DND-41 (cell line): ENCODE data around the gene MORN4.
A peak's percentile ranks its signal among the peaks of the same experiment; 100 is the strongest.

Experiments
- ATAC-seq: fragments of 200-7000 bp; cut with Tn5 transposase; 3 replicates; pipeline ENCODE4 v1.9.1; 2021; ENCODE audit warnings: low read depth; ENCODE audit not compliant: insufficient read depth
- DNase-seq: peaks from one replicate; pipeline ENCODE4 v3.0.0-alpha.2; 2020
- H2AFZ ChIP-seq: 2 replicates; pipeline ENCODE4 v1.6.0; 2012; ENCODE audit warnings: low read depth, low read length
- H3K27ac ChIP-seq: 2 replicates; pipeline ENCODE4 v1.5.1; 2012; ENCODE audit warnings: low read length, inconsistent platforms
- H3K27me3 ChIP-seq: fragments of 200-600 bp; sonication (generic); 2 replicates; pipeline ENCODE4 v1.6.0; 2012; ENCODE audit warnings: low read length, mild to moderate bottlenecking, inconsistent platforms; ENCODE audit not compliant: insufficient read depth, poor library complexity
- H3K36me3 ChIP-seq: 2 replicates; pipeline ENCODE4 v1.5.1; 2012; ENCODE audit warnings: low read length, inconsistent platforms; ENCODE audit not compliant: insufficient read depth
- H3K4me1 ChIP-seq: 2 replicates; pipeline ENCODE4 v1.5.1; 2012; ENCODE audit warnings: mild to moderate bottlenecking, low read length; ENCODE audit not compliant: insufficient read depth
- H3K4me2 ChIP-seq: 2 replicates; pipeline ENCODE4 v1.6.0; 2012; ENCODE audit warnings: mild to moderate bottlenecking, moderate library complexity, low read length, inconsistent platforms; ENCODE audit not compliant: insufficient read depth
- H3K4me3 ChIP-seq, 2 experiments: fragments of 200-600 bp in 1 of 2; shearing (Covaris generic) in 1 of 2; 2 replicates each; pipeline ENCODE4 v1.5.1; 2012 to 2016; ENCODE audit warnings: inconsistent platforms in 2 of 2, low read length in 2 of 2, mild to moderate bottlenecking in 2 of 2, low read depth in 1 of 2, moderate library complexity in 1 of 2
- H3K79me2 ChIP-seq: 2 replicates; pipeline ENCODE4 v1.6.0; 2012; ENCODE audit warnings: low read length, inconsistent platforms; ENCODE audit not compliant: insufficient read depth
- H3K9ac ChIP-seq: 2 replicates; pipeline ENCODE4 v1.6.0; 2012; ENCODE audit warnings: low read depth, mild to moderate bottlenecking, inconsistent platforms, low read length, moderate library complexity
- H3K9me3 ChIP-seq: 2 replicates; pipeline ENCODE4 v1.5.1; 2012; ENCODE audit warnings: low read length, moderate library complexity, mild to moderate bottlenecking, inconsistent platforms; ENCODE audit not compliant: insufficient read depth, severe bottlenecking
- H4K20me1 ChIP-seq: 2 replicates; pipeline ENCODE4 v1.6.0; 2012; ENCODE audit warnings: low read length; ENCODE audit not compliant: insufficient read depth
- EZH2 ChIP-seq: IDR thresholded peaks from 3 replicates; pipeline ENCODE4 v1.6.1; 2012; ENCODE audit warnings: borderline replicate concordance, low read depth, mild to moderate bottlenecking, moderate library complexity, low read length, inconsistent platforms; ENCODE audit not compliant: severe bottlenecking
- TF ChIP-seq, protein P1 (sequence below): IDR thresholded peaks from 2 replicates; pipeline ENCODE4 v1.5.1; 2012; ENCODE audit warnings: borderline replicate concordance, low read length, moderate library complexity, mild to moderate bottlenecking; ENCODE audit not compliant: poor library complexity, severe bottlenecking; ENCODE audit errors: extremely low read depth

MORN4 gene

DNA sequence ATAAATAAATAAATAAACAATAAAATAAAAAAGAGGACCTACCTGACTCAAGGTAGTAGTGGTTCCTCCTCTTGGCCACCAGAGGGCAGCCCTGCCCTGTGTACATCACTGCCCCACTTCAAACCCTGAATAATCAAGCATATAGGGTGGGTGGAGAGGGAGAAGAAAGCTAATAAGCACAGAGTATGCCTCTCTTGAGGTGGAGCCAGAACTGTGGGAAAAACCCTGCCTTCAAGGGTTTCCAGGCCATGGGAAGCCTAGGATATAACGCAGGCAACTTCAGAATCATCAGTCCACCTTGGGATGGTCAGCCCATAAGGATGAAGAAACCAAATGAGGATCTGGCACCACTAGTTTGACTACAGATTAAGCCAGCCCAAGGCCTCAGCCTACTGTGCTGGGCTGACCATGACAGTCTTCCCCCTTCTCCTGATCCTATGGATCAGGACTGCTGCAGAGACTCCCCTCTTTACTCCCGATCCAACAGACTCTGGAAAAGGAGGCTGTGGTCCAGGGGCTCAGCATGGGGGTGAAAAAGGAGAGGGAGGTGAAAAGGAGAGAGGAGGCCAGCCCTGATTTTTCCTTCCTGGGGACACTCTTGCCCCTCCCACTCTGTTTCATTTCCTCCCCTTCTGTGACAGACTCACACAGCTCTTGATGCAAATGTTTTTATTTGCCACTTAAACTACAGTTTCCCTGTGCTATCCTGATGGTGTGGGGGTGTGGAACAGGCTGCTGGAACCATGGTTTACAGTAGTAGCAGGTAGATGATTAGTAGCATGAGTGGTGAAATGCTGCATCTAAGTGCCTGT, 43.7 kb upstream of the MORN4 start:
- Histone ChIP-seq H3K27ac (no peak overlapping the region), H2AFZ (no peak overlapping the region), H3K4me3 (no peak overlapping the region), H3K4me2 (no peak overlapping the region), H3K27me3 (no peaks in the 10 kb centered on the region), H3K9me3 (no peaks in the 10 kb centered on the region), H3K36me3 (peaks cover 35% of the 10 kb centered on the region), H4K20me1 (no peaks in the 10 kb centered on the region), H3K9ac (no peak overlapping the region), H3K4me1 (no peaks in the 10 kb centered on the region), H3K79me2 (no peaks in the 10 kb centered on the region)
- TF ChIP-seq, protein P1, sequence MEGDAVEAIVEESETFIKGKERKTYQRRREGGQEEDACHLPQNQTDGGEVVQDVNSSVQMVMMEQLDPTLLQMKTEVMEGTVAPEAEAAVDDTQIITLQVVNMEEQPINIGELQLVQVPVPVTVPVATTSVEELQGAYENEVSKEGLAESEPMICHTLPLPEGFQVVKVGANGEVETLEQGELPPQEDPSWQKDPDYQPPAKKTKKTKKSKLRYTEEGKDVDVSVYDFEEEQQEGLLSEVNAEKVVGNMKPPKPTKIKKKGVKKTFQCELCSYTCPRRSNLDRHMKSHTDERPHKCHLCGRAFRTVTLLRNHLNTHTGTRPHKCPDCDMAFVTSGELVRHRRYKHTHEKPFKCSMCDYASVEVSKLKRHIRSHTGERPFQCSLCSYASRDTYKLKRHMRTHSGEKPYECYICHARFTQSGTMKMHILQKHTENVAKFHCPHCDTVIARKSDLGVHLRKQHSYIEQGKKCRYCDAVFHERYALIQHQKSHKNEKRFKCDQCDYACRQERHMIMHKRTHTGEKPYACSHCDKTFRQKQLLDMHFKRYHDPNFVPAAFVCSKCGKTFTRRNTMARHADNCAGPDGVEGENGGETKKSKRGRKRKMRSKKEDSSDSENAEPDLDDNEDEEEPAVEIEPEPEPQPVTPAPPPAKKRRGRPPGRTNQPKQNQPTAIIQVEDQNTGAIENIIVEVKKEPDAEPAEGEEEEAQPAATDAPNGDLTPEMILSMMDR: peak; percentile 78
- no peak for TF ChIP-seq EZH2
- DNase-seq (peak; percentile 34), ATAC-seq (peak; percentile 91)

GRCh38 chr10:97675222-97675621, 41.9 kb upstream of the MORN4 start:
- Histone ChIP-seq H3K36me3 (peaks cover 39% of the 10 kb centered on the region), H3K9me3 (no peaks in the 10 kb centered on the region), H3K27me3 (no peaks in the 10 kb centered on the region), H3K4me2 (no peak overlapping the region), H3K9ac (no peak overlapping the region), H3K4me3 (no peak overlapping the region), H3K4me1 (no peaks in the 10 kb centered on the region), H3K79me2 (no peaks in the 10 kb centered on the region), H3K27ac (no peak overlapping the region), H2AFZ (no peak overlapping the region), H4K20me1 (no peaks in the 10 kb centered on the region)
- DNase-seq: no peak
- ATAC-seq: no peak
- TF ChIP-seq, protein P1: no peak
- TF ChIP-seq EZH2: no peak

DNA sequence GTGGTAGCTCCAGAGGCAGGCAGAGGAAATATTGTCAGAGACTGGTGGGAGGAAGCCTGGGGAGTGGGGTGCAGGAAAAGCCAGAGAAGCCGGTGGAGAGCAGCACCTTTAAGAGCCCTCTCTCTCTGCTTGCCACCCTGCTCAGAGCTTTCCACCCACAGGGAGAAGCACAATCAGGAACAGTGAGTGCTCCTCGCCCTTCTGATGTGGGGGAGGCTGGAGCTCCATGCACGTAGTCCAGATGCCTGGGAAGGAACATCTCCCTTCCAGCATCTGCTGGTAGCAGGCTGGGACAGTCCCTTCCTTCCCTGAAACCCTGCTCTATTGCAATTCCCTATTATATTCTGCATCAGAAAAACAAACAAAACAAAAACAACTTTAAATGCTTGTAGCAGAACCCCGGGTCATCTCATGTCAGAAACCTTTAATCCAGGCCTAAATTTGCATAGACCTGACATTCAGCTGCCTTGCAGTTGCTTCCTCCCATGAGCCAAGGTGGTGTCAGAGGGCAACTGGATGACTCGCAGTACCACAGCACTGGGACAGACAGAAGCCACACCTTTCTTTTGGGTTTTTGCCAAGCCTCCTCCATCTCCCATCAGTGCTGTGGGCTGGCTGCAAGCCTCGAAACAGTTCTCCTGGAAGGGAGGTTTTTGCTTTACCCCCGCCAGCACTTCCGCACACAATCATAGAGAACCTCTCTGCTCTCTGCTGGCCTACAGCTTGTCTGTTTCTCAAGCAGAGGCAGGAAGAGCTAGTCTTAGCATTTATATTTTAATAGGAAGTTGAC, 40.6 kb upstream of the MORN4 start:
- Histone ChIP-seq H3K27me3 (no peaks in the 10 kb centered on the region), H3K4me3 (no peak overlapping the region), H2AFZ (no peak overlapping the region), H3K9me3 (no peaks in the 10 kb centered on the region), H3K79me2 (no peaks in the 10 kb centered on the region), H4K20me1 (no peaks in the 10 kb centered on the region), H3K9ac (no peak overlapping the region), H3K4me2 (no peak overlapping the region), H3K27ac (no peak overlapping the region), H3K4me1 (no peaks in the 10 kb centered on the region), H3K36me3 (peaks cover 49% of the 10 kb centered on the region)
- TF ChIP-seq, protein P1: no peak
- no peak for TF ChIP-seq EZH2
- peak; percentile 34 for DNase-seq
- ATAC-seq: peak; percentile 54; the same call in 2 of the 3 replicates
